HG03457 (cell line): ENCODE measurements around the gene FOXRED1.
"Not testable (repeated sequence)": the region's sequence is repeated elsewhere in the genome, so short reads cannot be mapped to it uniquely, and the experiment has no call there.

Source experiments
- ATAC-seq: cut with Tn5 transposase; IDR thresholded peaks from one replicate; pipeline ENCODE4 v1.9.1; 2021; ENCODE audit warnings: moderate number of reproducible peaks; ENCODE audit not compliant: unreplicated experiment

The FOXRED1 gene

DNA sequence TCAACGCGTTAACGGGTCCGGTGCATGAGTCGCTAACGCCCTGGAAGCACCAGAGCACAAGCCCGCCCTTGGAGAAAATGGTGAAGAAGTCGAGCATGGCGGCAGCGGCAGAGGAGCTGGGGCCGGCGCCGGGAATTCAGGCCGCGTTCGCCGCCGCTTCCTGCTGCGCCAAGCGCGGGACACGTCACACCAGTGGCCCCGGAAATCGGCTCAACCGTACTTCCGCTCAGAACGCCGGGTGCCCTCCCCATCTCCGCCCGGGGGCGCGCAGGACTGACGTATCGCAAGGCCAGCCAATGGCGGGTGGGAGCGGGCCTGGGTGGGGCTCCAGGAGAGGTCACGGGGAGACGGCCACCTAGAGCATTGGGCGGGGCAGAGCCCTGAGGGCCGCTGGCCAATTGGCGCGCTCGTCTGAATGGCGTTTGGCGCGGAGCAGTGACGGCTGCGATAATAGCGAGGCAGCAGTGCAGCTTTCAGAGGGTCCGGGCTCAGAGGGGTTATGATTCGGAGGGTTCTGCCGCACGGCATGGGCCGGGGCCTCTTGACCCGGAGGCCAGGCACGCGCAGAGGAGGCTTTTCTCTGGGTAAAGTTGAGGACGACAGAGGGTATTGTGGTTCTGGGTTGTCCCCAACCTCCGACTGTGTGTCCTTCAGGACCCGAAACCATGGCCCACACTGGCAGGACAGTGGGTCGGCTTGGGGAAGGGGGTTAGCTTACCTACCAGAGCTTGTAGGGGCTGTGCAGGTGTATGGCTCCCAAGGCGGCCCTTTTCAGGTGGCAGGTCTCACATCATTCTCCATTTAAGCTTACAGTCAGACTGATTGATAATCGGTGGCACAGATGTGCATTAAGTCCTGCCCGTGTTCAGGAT, at the start of gene FOXRED1, which contains the start of gene SRPRA:
FOXRED1 (plus strand) TSS at position 447 of the 872 bp plus-strand sequence; CDS start at position 500, 53 bp downstream.
SRPRA (minus strand) TSS at position 188 of the 872 bp plus-strand sequence; CDS start at position 97, 91 bp downstream.
- ATAC-seq: peak; percentile 97

DNA sequence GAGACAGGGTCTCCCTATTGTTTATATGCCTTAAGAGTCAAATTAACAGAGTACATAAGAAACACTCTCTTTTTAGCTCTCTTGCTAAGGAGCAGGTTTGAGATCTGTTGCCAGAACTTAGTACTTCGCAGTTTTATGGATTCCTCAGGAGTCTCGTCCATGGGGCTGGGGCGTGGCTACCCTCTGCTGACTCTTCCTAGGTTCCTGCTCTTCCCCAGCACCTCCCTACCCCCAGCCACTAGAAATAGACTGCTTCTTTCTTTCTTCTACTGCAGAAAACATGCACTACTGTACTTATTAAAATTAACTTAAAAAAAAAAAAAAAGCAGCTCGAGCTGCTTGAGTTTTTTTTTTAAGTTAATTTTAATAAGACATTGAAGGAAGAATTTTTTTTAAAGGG, 49.4 kb upstream of the FOXRED1 start:
- no peak for ATAC-seq

DNA sequence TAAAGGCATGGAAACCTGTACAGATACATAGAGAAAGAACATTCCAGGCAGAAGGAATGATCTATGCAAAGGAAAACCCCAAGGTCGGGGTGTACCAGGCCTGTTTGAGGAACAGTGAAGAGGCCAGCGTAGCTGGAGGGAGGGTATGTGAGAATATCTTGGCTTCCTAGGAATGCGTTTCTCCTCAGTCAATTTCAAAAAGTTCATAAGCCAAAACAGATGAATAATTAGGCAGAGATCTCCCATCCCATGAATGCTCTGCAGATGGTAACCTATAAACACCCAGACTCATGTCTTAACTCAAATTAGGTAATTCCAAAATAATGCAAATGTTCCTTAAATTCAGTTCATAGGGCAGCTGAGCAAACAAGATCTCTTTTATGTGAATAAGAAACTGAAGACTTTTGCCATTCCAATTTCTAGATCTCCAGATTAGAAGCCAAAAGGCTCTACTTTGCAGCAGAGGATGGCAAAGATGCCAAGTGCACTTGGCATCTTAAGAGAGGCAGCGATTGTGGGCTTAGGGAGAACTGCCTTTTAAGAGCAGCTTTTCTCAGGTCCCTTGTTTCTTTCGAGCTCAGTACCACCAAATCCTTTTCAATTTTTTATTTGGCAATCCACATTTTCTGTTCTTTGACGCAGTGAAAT, 44.2 kb upstream of the FOXRED1 start:
- ATAC-seq: no peak

DNA sequence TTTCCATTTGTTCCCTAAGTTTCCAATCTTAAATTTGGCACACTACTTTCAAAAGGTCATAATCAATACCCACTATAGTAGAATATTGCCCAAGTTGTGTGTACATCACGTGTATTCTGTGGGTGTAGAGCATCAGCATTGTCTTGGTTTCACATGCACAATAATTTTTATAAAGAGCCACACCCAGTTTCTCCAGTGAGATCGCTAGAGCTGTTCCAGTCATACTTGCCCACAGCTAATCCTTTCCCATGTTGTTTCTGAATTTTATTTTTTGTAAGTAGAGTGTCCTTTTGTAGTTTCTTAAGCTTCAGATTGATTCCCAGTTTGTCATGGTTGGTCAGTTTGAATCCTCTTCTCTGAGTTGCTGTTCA, 43.7 kb upstream of the FOXRED1 start:
- ATAC-seq: no peak

DNA sequence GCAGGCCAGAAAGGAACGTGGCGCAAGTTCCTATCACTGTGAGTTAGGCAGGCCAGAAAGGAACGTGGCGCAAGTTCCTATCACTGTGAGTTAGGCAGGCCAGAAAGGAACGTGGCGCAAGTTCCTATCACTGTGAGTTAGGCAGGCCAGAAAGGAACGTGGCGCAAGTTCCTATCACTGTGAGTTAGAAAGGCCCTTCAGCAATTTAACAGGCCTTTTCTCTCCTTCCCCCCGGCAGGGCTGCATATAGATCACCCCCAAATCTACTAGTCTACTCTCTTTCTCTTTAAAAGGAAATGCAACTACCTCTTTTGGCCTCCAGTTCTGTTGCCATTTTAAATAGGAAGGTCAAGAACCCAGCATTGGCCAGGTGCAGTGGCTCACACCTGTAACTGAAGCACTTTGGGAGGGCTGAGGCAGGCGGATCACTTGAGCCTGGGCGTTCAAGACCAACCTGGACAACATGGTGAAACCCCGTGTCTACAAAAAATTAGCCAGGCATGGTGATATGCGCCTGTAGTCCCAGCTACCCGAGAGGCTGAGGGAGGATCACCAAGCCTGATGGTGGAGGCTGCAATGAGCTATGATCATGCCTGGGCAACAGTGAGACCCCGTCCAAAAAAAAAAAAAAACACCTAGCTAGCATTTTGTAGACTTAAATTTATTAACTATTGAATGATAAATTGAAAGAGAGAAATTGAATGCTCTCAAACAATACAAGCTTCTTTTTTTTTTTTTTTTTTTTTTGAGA, 42.4 kb upstream of the FOXRED1 start:
- no peak for ATAC-seq

DNA sequence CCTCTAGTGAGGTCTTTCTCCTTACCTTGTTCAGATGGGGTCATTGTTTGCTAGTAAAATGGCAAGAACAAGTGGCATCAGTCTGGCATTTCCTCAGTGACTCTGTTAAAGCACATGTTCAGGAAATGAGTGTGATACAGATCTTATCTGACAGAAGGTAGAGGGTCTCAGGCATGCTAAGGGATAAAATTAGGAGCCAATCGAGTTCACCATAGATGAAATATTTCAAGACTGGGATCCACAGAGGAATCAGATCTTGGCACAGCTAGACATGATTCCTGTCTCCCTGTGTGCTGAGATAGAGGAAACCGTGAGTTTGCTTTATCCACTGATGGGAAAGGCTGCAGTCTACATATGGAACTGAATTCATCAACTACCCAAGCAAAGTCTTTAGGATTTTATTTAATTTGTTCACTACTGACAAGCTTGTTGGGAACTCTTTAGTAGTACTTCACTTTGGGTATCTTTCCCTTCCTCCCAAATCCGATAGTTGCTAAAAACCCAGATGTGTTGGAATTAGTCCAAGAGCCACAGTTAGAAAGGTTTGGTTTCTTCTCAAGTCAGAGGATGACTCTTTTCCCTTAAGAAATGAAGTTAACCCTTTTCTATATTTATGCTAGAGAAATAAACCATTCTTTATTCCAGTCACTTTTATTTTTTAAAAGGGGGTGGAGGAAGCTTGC, 39.0 kb upstream of the FOXRED1 start:
- no peak for ATAC-seq

DNA sequence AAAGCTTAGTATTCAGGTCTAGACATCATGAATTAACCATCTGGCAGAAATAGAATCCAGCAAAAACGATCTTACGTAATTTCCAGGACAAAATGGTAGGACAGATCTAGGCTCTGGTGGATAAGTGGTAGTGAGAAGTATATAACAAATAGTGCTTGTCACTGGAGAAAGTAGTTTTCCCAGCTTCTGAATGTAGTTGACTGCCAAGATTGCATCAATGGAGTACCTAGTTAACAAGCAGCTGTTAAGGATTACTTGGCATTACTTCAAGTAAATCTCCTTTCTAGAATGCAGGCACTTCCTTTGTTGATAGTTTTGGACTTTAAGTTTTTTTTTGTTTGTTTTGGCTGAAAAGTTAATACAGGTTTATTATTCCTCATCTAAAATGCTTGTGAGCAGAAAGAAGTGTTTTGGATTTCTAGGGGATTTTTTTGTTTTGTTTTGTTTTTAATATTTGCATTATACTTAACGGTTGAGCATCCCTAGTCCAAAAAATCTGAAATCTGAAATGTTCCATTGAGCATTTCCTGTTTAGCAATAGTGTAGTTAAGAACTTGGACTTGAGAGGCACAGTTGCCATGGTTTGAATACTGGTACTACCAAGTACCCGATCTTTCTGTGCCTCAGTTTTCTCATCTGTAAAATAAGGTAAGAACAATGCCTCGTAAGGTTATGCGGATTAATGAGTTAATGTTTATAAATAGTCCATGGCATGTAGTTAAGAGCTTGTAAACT, 37.1 kb upstream of the FOXRED1 start:
- ATAC-seq: no peak

DNA sequence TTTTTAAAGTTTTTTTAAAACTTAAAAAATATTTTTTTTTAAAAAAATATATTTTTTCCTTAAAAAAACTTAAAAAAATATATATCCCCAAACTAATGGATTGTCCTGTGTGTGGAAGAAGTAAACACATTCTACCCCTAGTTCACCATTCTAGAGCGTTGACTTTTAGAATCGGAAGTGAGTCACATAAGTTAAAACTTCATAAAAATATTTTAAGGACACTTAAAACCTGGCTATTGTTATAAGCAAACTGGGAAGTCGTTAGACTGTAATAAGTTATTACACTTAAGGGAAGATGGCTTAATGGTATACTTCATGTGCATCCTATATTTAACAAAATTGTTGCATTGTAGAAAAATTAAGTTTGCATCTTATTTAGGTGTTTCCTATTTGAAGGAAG, 36.3 kb upstream of the FOXRED1 start:
- no peak for ATAC-seq

DNA sequence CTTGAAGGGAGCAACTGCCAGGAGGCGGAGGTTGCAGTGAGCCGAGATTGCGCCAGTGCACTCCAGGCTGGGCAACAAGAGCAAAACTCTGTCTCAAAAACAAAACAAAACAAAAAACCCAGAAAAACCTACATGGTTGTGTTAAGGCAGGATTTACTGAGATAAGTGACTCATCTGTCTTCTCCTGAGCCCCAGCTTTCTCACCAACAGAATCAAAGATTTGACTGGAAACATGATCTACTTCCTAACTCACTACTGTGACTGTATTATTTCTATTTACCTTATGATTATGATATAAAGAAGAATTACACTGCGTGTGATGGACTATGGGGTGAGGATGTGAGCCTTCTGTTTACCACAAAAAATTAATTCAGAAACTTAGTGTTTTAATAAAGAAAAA, 35.6 kb upstream of the FOXRED1 start:
- no peak for ATAC-seq

DNA sequence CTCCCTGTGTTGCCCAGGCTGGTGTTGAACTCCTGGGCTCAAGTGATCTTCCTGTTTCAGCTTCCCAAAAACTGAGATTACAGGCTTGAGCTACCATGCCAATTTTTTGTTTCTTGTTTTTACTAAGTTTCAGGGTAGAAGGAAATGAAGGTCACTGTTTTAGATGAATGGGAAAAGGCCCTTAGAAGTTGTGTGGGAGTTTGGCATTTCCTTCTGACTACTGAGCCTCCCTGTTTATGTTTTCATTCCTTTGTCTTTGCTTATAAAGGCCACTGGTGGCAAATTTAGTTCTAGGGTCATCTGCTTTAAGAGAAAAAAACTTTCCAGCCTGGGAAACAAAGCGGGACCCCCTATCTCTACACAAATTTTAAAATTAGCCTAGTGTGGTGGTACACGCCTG, 22.3 kb upstream of the FOXRED1 start:
- ATAC-seq: no peak

DNA sequence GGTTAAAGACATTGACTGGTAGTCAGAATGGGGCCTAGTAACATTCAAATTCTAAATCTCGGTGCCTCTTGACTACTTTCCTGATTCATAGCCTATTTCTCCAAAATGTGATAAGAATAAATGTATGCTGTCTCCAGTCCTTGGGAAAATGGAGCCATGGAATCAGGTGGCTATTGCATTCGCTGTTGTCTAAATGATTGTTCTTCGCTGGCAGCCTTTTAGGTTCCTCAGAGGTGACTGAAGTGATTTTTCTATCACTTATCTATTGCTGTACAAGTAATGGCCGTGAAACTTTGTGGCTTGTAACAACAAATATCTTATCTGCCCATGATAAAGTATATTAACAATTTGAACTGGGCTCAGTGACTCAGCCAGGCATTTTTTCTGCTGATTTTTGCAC, 15.7 kb upstream of the FOXRED1 start:
- ATAC-seq: no peak

DNA sequence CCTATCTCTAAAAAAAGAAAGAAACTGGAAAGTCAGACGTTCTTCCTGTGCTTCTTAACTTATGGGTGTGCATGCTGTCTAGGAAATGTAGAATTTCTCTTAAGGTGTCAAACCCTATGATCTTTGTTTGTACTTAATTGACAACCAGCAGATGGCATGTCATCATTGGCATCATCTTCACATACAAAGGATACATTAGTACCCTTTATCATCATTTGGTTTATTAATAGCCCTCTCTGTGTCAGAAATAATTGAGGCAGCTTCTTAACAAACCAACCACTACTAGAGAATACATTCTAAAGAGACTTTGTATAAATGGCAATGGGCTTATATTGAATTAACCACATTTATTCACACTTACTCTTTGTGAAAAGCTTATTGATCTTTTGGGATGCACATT, 14.1 kb upstream of the FOXRED1 start:
- ATAC-seq: no peak

DNA sequence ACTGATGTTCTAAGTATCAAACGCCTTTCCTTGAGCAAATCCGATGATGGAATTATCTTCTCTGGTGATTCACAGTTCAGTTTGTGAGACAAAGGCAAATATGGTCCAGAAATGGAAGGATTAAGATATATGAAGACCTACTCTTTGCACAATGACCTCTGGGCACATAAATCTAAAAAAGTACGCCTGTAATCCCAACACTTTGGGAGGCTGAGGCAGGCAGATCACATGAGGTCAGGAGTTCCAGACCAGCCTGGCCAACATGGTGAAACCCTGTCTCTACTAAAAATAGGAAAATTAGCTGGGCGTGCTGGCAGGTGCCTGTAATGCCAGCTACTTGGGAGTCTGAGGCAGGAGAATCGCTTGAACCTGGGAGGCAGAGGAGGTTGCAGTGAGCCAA, 13.4 kb upstream of the FOXRED1 start:
- not testable (repeated sequence) for ATAC-seq

DNA sequence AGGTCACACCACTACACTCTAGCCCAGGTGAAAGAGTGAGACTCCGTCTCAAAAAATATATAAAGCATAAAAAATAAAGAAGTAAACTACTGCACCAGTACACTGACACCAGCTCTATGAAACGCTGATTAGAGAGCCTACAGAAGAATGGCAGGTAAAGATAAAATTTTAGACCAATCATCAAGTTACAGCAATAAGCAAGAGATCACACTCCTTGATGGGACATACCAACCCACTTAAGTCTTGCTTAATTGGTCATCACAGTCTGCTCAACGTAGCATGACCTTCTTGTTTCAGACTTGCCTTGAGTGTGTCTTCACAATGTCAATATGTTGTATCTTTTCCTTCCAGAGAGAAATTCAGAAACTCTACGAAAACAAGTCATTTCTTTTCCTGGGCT, 12.7 kb upstream of the FOXRED1 start:
- no peak for ATAC-seq

DNA sequence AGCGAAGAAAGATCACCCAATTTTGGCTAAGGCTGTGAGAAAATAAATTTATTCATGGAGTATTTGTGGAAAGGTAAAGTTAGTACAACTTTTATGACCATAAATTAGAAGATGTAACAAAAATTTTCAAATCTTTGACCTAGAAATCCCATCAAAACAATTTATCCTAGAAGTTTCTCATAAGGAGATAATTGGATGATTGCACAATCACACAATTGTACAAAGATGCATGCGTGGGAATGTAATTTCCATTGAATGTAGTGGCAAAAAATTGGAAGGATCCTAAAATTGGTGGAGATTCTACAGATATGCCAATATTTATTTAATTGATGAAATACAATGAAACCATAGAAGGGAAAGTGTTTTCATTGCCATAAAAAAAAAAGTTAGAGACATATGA, 11.8 kb upstream of the FOXRED1 start:
- no peak for ATAC-seq

DNA sequence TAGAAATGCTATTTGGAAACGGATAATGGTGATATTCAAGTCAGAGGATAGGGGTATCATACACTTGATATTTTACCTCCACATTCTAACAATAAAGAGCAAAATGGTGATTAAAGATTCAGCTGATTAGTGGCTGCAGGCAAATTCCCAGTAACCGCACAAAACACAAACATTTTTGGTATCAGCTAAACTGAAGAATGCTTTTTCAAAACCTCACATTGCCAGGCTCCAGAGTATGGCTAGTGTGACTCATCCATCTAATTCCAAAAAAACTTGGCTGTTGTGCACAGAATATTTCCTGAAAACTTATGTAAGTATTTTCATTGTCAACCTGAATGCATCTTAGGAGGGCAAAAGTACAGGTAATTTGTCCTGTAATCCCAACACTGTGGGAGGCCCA, 11.2 kb upstream of the FOXRED1 start:
- ATAC-seq: no peak

DNA sequence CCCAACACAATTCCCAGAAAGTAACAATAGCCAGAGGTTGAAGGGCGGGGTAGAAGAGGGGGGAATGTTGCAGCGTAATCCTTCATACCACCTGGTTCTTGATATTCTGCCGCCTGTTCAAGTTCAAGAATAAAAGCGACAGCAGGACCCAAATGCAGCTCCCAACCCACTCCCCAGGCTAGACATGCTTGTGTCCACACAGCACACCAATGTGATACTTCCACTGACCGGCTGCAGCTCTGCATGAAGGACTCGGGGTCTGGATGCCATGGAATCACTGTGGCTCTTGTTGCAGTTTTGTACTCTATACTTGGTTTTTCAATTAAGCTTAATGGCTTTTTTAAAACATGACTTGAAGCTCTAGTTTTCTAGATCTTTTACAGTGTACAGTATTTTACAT, 6.7 kb upstream of the FOXRED1 start:
- ATAC-seq: no peak

DNA sequence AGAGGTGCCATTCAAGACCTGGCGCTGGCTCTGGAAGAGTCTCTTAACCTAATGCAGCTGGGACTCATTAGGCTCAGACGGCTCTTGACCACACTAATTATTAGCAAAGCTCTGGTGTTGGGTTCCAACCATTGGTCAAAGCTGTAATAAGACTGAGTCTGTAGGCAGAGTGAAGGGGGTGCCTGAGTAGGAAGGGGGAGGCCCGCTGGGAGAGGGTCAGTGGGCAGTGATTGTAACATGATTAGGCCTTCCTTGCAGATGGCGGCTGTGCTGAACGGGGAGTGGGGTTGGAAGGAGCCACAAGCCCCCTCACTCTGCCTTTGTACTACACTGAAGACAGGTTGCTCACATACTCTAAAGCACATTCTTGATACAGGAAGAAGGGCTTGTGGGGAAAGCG, 5.5 kb upstream of the FOXRED1 start:
- no peak for ATAC-seq

DNA sequence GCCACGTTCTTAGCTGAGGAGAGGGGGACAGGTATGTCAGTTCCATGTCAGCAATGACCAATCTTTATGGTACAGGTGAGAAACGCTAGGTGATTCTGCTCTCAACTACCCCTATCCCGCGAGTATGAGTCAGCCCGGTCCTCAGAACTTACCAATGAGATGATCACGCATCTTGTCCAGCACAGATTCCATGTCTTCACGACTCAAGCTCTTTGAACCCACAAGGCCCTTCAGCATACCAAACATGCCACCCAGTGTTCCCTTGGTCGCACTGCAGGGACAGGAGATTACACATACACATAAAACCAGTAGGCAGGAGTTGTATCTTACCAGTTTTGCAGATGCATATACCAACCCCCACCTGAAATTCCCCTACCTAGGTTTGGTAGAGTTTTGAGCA, 3.1 kb upstream of the FOXRED1 start:
- no peak for ATAC-seq

DNA sequence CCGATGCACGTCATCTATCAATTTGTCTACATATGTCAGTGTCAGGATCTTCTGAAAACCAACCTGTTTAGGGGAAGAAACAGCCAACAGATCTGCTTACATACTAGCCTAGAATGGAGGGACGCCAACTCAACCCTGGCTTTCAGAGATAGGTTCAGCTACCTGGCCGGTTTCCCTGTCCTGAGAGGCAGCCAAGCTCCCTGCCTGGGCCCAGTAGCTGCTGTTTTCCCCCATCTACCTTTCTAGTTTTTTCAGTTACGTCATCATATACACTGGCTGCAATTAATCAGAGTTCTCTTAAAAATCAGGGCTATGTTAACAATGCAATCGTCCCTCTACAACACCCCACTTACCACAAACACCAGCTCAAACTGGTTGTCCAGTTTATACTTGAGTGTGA, 1.3 kb upstream of the FOXRED1 start:
- no peak for ATAC-seq

DNA sequence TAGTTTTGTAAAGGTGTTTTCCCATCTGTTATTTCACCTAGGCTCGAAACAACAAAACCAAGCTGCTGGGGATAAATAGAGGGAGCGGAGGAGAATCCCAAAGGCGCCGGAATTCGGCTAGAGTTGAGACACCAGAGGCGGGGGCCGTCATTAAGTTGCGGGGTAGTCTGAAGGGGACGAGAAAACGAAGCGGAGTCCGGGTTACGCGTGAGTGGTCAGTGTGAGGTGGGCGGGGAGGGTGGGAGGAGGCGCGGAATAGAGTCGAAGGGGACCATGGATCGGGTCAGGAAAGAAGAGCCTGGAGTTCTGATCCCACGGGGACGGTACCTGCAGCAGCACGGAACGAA, 620 bp upstream of the FOXRED1 start:
- ATAC-seq: no peak
